GM23338 (cell line): Measurements from ENCODE around the gene STARD4. TPM values are rescaled to one million over a fixed set of nuclear protein-coding genes. Genes with fewer than 3 reads are reported as not detected.

ENCODE experiments used
- ATAC-seq: fragments of 200-7000 bp; cut with Tn5 transposase; 3 replicates; pipeline ENCODE4 v1.9.1; 2020
- DNase-seq: peaks from one replicate; pipeline ENCODE4 v3.0.0-alpha.2; 2015; ENCODE audit warnings: low spot score
- H2AFZ ChIP-seq: fragments of 200-600 bp; sonication (generic); 2 replicates; pipeline ENCODE4 v1.8.0; 2016; ENCODE audit warnings: antibody characterized with exemption, mild to moderate bottlenecking, moderate library complexity
- H3F3A ChIP-seq: fragments of 200-600 bp; sonication (generic); replicated peaks from 2 replicates; pipeline ENCODE4 v1.8.0; 2017; ENCODE audit warnings: antibody characterized with exemption, mixed run types, low read depth
- H3K27ac ChIP-seq: fragments of 200-600 bp; sonication (generic); 2 replicates; pipeline ENCODE4 v1.6.1; 2016; ENCODE audit warnings: low read depth
- H3K27me3 ChIP-seq: fragments of 200-600 bp; sonication (generic); 2 replicates; pipeline ENCODE4 v1.8.0; 2016; ENCODE audit warnings: mild to moderate bottlenecking, mixed run types, moderate library complexity; ENCODE audit not compliant: insufficient read depth
- H3K36me3 ChIP-seq: fragments of 200-600 bp; sonication (generic); 2 replicates; pipeline ENCODE4 v1.8.0; 2016; ENCODE audit warnings: mild to moderate bottlenecking; ENCODE audit not compliant: insufficient read depth
- H3K4me1 ChIP-seq: fragments of 200-600 bp; sonication (generic); 2 replicates; pipeline ENCODE4 v1.8.0; 2016; ENCODE audit warnings: mild to moderate bottlenecking, moderate library complexity; ENCODE audit not compliant: insufficient read depth
- H3K4me2 ChIP-seq: fragments of 200-600 bp; sonication (generic); 2 replicates; pipeline ENCODE4 v1.7.1; 2017; ENCODE audit warnings: mixed run types
- H3K4me3 ChIP-seq: fragments of 200-600 bp; sonication (generic); 2 replicates; pipeline ENCODE4 v1.6.1; 2016; ENCODE audit warnings: mixed run types
- H3K79me2 ChIP-seq: fragments of 200-600 bp; sonication (generic); replicated peaks from 2 replicates; pipeline ENCODE4 v1.8.0; 2017; ENCODE audit warnings: mild to moderate bottlenecking; ENCODE audit not compliant: insufficient read depth
- H3K9me2 ChIP-seq: fragments of 200-600 bp; sonication (generic); 2 replicates; pipeline ENCODE4 v1.8.0; 2017; ENCODE audit not compliant: insufficient read depth
- H4K20me1 ChIP-seq: fragments of 200-600 bp; sonication (generic); replicated peaks from 2 replicates; pipeline ENCODE4 v1.8.0; 2017; ENCODE audit warnings: mild to moderate bottlenecking; ENCODE audit not compliant: insufficient read depth
- H3K27ac Mint-ChIP-seq: 2 replicates; pipeline ENCODE4 v1.8.0; 2020; ENCODE audit warnings: inconsistent platforms, mild to moderate bottlenecking, moderate library complexity, mixed read lengths
- H3K27me3 Mint-ChIP-seq: 3 replicates; pipeline ENCODE4 v1.8.0; 2022; ENCODE audit warnings: low read depth, mild to moderate bottlenecking, moderate library complexity, mixed read lengths, inconsistent platforms; ENCODE audit not compliant: insufficient read depth, poor library complexity
- H3K36me3 Mint-ChIP-seq: 3 replicates; pipeline ENCODE4 v1.8.0; 2021; ENCODE audit warnings: low read depth, mild to moderate bottlenecking, inconsistent platforms, moderate library complexity, mixed read lengths
- H3K4me1 Mint-ChIP-seq: 3 replicates; pipeline ENCODE4 v1.8.0; 2020; ENCODE audit warnings: mild to moderate bottlenecking, inconsistent platforms, mixed read lengths
- H3K4me3 Mint-ChIP-seq: 3 replicates; pipeline ENCODE4 v1.8.0; 2021; ENCODE audit warnings: moderate library complexity, mild to moderate bottlenecking, inconsistent platforms, mixed read lengths
- H3K9me3 Mint-ChIP-seq: 3 replicates; pipeline ENCODE4 v1.8.0; 2020; ENCODE audit warnings: moderate library complexity, mild to moderate bottlenecking, inconsistent platforms, mixed read lengths
- CREB1 ChIP-seq: fragments of 250-450 bp; sonication (Bioruptor Pico); IDR thresholded peaks from 2 replicates; pipeline ENCODE4 v1.5.0; 2020; ENCODE audit warnings: low read depth, mild to moderate bottlenecking, moderate library complexity
- CTCF ChIP-seq, 2 experiments: fragments of 200-600 bp in 1 of 2; sonication (generic) in 1 of 2; conservative IDR thresholded peaks; 2 replicates each; pipeline versions ENCODE4 v1.5.1 to v1.6.1; 2016 to 2017; ENCODE audit warnings: antibody characterized with exemption in 2 of 2, low read depth in 2 of 2, mild to moderate bottlenecking in 2 of 2, moderate library complexity in 1 of 2
- ETS1 ChIP-seq: IDR thresholded peaks from 2 replicates; pipeline ENCODE4 v1.6.1; 2016; ENCODE audit warnings: antibody characterized with exemption
- EZH2 ChIP-seq: fragments of 200-600 bp; sonication (generic); IDR thresholded peaks from one replicate; pipeline ENCODE4 v1.8.0; 2017; ENCODE audit warnings: antibody characterized with exemption, mild to moderate bottlenecking, low read depth; ENCODE audit not compliant: unreplicated experiment
- EZH2phosphoT487 ChIP-seq: fragments of 200-600 bp; sonication (generic); IDR thresholded peaks from one replicate; pipeline ENCODE4 v1.8.1; 2018; ENCODE audit warnings: antibody characterized with exemption; ENCODE audit not compliant: unreplicated experiment
- JUNB ChIP-seq: IDR thresholded peaks from one replicate; pipeline ENCODE4 v1.6.1; 2016; ENCODE audit warnings: antibody characterized with exemption; ENCODE audit not compliant: unreplicated experiment
- NANOG ChIP-seq: IDR thresholded peaks from 2 replicates; pipeline ENCODE4 v1.6.1; 2016; ENCODE audit warnings: antibody characterized with exemption, borderline replicate concordance
- POLR2AphosphoS5 ChIP-seq: IDR thresholded peaks from 2 replicates; pipeline ENCODE4 v1.6.1; 2016; ENCODE audit warnings: antibody characterized with exemption, low read depth
- REST ChIP-seq: IDR thresholded peaks from one replicate; pipeline ENCODE4 v1.6.1; 2018; ENCODE audit warnings: antibody characterized with exemption; ENCODE audit not compliant: unreplicated experiment
- STAT1 ChIP-seq: IDR thresholded peaks from one replicate; pipeline ENCODE4 v1.6.1; 2016; ENCODE audit warnings: antibody characterized with exemption; ENCODE audit not compliant: unreplicated experiment
- ZNF114 ChIP-seq: fragments of 250-450 bp; sonication (Bioruptor Pico); IDR thresholded peaks from 2 replicates; pipeline ENCODE4 v1.5.0; 2020; ENCODE audit warnings: mild to moderate bottlenecking, moderate library complexity
- ZNF331 ChIP-seq: fragments of 250-450 bp; sonication (Bioruptor Pico); IDR thresholded peaks from 2 replicates; pipeline ENCODE4 v1.5.0; 2020; ENCODE audit warnings: low read depth, mild to moderate bottlenecking, moderate library complexity
- polyA plus RNA-seq: library from polyadenylated mRNA; unstranded; fragments of >200 nt; fragmentation: Nextera tagmentation; extraction: Ambion mirVana; gene quantifications from 2 replicates; pipeline ENCODE4 v1.2.1, GENCODE V29; 2016
- total RNA-seq: library from RNA; depleted of rRNA; stranded (reverse); fragments of >200 nt; shearing (Covaris generic); gene quantifications from 2 replicates; pipeline ENCODE4 v1.2.3, GENCODE V29; 2014
- TF ChIP-seq, protein P1 (sequence below): fragments of 250-450 bp; sonication (Bioruptor Pico); IDR thresholded peaks from 2 replicates; pipeline ENCODE4 v1.5.0; 2020; ENCODE audit warnings: mild to moderate bottlenecking, moderate library complexity

Gene STARD4
- total and polyA plus RNA-seq, 2 experiments from 2014 or later, result 25.0 to 92.0 TPM

DNA sequence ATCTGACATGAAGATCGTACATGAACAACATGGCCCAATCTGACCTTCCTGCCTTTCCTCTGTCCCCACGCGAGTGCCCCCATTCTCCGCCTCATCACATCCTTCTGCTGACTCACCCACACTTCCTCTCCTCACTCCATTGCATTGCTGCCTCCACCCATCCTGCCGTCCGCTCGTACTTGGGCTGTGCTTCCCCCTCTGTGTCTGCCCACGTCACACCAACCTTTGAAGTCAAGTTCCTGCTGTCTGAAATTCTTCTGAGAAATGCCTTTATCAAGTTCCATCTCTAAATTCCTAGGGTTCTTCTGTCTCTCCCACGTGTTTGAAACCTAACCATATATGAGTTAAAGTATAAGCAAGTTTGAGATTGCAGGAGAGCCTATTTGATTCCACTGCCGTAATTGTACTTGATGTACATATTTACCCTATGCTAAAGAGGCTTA is 18.0 kb upstream of the STARD4 start (continued):
- TF ChIP-seq STAT1, result no peak

GRCh38 chr5:111528056-111528455 is 15.7 kb upstream of the STARD4 start:
- TF ChIP-seq EZH2phosphoT487, result no peak
- no peak for TF ChIP-seq STAT1
- TF ChIP-seq ZNF331 (CRISPR knock-in tag), result no peak
- no peak for TF ChIP-seq ETS1
- TF ChIP-seq, protein P1, sequence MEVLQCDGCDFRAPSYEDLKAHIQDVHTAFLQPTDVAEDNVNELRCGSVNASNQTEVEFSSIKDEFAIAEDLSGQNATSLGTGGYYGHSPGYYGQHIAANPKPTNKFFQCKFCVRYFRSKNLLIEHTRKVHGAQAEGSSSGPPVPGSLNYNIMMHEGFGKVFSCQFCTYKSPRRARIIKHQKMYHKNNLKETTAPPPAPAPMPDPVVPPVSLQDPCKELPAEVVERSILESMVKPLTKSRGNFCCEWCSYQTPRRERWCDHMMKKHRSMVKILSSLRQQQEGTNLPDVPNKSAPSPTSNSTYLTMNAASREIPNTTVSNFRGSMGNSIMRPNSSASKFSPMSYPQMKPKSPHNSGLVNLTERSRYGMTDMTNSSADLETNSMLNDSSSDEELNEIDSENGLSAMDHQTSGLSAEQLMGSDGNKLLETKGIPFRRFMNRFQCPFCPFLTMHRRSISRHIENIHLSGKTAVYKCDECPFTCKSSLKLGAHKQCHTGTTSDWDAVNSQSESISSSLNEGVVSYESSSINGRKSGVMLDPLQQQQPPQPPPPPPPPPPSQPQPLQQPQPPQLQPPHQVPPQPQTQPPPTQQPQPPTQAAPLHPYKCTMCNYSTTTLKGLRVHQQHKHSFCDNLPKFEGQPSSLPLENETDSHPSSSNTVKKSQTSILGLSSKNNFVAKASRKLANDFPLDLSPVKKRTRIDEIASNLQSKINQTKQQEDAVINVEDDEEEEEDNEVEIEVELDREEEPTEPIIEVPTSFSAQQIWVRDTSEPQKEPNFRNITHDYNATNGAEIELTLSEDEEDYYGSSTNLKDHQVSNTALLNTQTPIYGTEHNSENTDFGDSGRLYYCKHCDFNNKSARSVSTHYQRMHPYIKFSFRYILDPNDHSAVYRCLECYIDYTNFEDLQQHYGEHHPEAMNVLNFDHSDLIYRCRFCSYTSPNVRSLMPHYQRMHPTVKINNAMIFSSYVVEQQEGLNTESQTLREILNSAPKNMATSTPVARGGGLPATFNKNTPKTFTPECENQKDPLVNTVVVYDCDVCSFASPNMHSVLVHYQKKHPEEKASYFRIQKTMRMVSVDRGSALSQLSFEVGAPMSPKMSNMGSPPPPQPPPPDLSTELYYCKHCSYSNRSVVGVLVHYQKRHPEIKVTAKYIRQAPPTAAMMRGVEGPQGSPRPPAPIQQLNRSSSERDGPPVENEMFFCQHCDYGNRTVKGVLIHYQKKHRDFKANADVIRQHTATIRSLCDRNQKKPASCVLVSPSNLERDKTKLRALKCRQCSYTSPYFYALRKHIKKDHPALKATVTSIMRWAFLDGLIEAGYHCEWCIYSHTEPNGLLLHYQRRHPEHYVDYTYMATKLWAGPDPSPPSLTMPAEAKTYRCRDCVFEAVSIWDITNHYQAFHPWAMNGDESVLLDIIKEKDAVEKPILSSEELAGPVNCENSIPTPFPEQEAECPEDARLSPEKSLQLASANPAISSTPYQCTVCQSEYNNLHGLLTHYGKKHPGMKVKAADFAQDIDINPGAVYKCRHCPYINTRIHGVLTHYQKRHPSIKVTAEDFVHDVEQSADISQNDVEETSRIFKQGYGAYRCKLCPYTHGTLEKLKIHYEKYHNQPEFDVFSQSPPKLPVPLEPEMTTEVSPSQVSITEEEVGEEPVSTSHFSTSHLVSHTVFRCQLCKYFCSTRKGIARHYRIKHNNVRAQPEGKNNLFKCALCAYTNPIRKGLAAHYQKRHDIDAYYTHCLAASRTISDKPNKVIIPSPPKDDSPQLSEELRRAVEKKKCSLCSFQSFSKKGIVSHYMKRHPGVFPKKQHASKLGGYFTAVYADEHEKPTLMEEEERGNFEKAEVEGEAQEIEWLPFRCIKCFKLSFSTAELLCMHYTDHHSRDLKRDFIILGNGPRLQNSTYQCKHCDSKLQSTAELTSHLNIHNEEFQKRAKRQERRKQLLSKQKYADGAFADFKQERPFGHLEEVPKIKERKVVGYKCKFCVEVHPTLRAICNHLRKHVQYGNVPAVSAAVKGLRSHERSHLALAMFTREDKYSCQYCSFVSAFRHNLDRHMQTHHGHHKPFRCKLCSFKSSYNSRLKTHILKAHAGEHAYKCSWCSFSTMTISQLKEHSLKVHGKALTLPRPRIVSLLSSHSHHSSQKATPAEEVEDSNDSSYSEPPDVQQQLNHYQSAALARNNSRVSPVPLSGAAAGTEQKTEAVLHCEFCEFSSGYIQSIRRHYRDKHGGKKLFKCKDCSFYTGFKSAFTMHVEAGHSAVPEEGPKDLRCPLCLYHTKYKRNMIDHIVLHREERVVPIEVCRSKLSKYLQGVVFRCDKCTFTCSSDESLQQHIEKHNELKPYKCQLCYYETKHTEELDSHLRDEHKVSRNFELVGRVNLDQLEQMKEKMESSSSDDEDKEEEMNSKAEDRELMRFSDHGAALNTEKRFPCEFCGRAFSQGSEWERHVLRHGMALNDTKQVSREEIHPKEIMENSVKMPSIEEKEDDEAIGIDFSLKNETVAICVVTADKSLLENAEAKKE (CRISPR knock-in tag), result no peak
- no peak for TF ChIP-seq EZH2
- no peak for TF ChIP-seq JUNB
- TF ChIP-seq REST, result no peak
- no peak for TF ChIP-seq POLR2AphosphoS5
- TF ChIP-seq CTCF (conservative IDR thresholded peaks at IDR 0.05; ENCODE audit: low read depth in 2 of 2), result no peak
- TF ChIP-seq ZNF114, result no peak
- no peak for TF ChIP-seq NANOG
- TF ChIP-seq CREB1 (CRISPR knock-in tag), result no peak
- H2AFZ ChIP-seq, result no peak overlapping the region
- Mint-ChIP-seq H3K4me3 (no peak overlapping the region), H3K36me3 (no peaks in the 10 kb centered on the region; the same call in 2 of the 3 replicates), H3K9me3 (no peaks in the 10 kb centered on the region), H3K27me3 (no peaks in the 10 kb centered on the region), H3K27ac (no peak overlapping the region), H3K4me1 (peaks cover 4% of the 10 kb centered on the region; the same call in 2 of the 3 replicates)
- no peaks in the 10 kb centered on the region for H3K4me1 ChIP-seq
- H3K4me2 ChIP-seq, result no peak overlapping the region
- H3K4me3 ChIP-seq, result no peak overlapping the region
- no peaks in the 10 kb centered on the region for H3K36me3 ChIP-seq
- H3K27ac ChIP-seq, result no peak overlapping the region
- H4K20me1 ChIP-seq, result no peaks in the 10 kb centered on the region
- H3K9me2 ChIP-seq, result no peaks in the 10 kb centered on the region
- H3K79me2 ChIP-seq, result no peaks in the 10 kb centered on the region
- no peaks in the 10 kb centered on the region for H3F3A ChIP-seq
- no peaks in the 10 kb centered on the region for H3K27me3 ChIP-seq
- no peak for ATAC-seq
- DNase-seq, result no peak
